Upper lobe of left lung (tissue), 4 donors: ENCODE data around the gene THAP9.

Source experiments
- POLR2A ChIP-seq, 4 donors: fragments of 450-650 bp; IDR thresholded peaks; one replicate each; pipeline ENCODE4 v1.5.1; 2016 to 2017; ENCODE audit warnings: antibody characterized with exemption in 4 of 4, mild to moderate bottlenecking in 2 of 4
- POLR2AphosphoS5 ChIP-seq, 2 donors: sonication (generic); formaldehyde crosslinking; IDR thresholded peaks; one replicate each; pipeline ENCODE4 v1.5.1; 2017; ENCODE audit warnings: antibody characterized with exemption in 2 of 2

DNA sequence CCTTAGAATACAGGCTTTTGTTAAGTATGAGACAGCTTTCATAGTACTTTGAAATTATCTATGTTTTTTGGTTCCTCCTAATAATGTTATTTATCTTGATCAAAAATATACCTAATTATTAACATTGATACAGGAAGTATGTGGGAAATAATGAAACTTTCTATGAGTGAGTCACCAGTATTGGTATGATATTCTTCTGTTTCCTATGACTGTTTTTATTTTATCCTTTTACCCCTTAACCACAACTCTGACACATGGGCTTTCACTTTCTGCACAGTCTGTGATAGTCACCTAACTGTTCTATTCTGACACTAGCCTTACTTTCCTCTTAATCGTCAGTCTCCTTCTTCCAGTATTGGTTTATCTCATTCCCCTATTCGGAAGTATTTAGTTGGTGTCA lies 4.7 kb downstream of the THAP9 start:
- TF ChIP-seq POLR2AphosphoS5 (IDR thresholded peaks at IDR 0.05) (no peak), POLR2A (IDR thresholded peaks at IDR 0.05) (no peak)
